WTC11 (cell line): ENCODE results near the gene CRACR2B. TPM values are rescaled to one million over a fixed set of nuclear protein-coding genes. Genes with fewer than 3 reads are reported as not detected.
A peak's percentile ranks its signal among the peaks of the same experiment; 100 is the strongest.

Experiments used
- ATAC-seq: fragments of 200-7000 bp; cut with Tn5 transposase; 2 replicates; pipeline ENCODE4 v1.10.0; 2021; ENCODE audit warnings: mild to moderate bottlenecking, moderate library complexity
- CTCF ChIA-PET: fragments of 300-600 bp; sonication (Branson Sonifier 250); formaldehyde crosslinking; loops from one replicate; lab custom pipeline; 2021; ENCODE audit warnings: antibody characterized with exemption; lab: Charles Lee
- POLR2A ChIA-PET: fragments of 350-600 bp; sonication (Branson Sonifier 250); formaldehyde crosslinking; loops from one replicate; lab custom pipeline; 2021; ENCODE audit warnings: antibody characterized with exemption; lab: Charles Lee
- DNase-seq: peaks from one replicate; pipeline ENCODE4 v3.0.0; 2021; ENCODE audit warnings: low spot score
- H3K27ac Mint-ChIP-seq: 2 replicates; pipeline ENCODE4 v1.8.0; 2021; ENCODE audit warnings: mixed read lengths
- H3K27me3 Mint-ChIP-seq: 2 replicates; pipeline ENCODE4 v1.8.0; 2021; ENCODE audit warnings: low read depth, mild to moderate bottlenecking, moderate library complexity, mixed read lengths
- H3K36me3 Mint-ChIP-seq: 2 replicates; pipeline ENCODE4 v1.8.0; 2021; ENCODE audit warnings: mixed read lengths
- H3K4me1 Mint-ChIP-seq: 2 replicates; pipeline ENCODE4 v1.8.0; 2022; ENCODE audit warnings: mixed read lengths
- H3K4me3 Mint-ChIP-seq: 2 replicates; pipeline ENCODE4 v1.8.0; 2021; ENCODE audit warnings: mild to moderate bottlenecking, moderate library complexity, mixed read lengths
- H3K9me3 Mint-ChIP-seq: 2 replicates; pipeline ENCODE4 v1.8.0; 2021; ENCODE audit warnings: mixed read lengths
- AR ChIP-seq: fragments of 250-450 bp; sonication (Bioruptor Pico); IDR thresholded peaks from 2 replicates; pipeline ENCODE4 v1.9.0; 2021; ENCODE audit warnings: mild to moderate bottlenecking
- ATF6 ChIP-seq: sonication (generic); formaldehyde crosslinking; IDR thresholded peaks from 2 replicates; pipeline ENCODE4 v1.8.1; 2023; ENCODE audit warnings: mild to moderate bottlenecking, missing genetic modification reagents
- CREB1 ChIP-seq: sonication (generic); formaldehyde crosslinking; IDR thresholded peaks from 2 replicates; pipeline ENCODE4 v1.8.0; 2023; ENCODE audit warnings: mild to moderate bottlenecking, missing genetic modification reagents
- E2F4 ChIP-seq: sonication (generic); formaldehyde crosslinking; IDR thresholded peaks from 2 replicates; pipeline ENCODE4 v1.8.1; 2022; ENCODE audit warnings: low read depth, mild to moderate bottlenecking, moderate library complexity, missing genetic modification reagents, borderline replicate concordance
- ESRRA ChIP-seq: sonication (generic); formaldehyde crosslinking; IDR thresholded peaks from 2 replicates; pipeline ENCODE4 v1.8.1; 2022; ENCODE audit warnings: mild to moderate bottlenecking, missing genetic modification reagents, borderline replicate concordance
- ETV6 ChIP-seq: sonication (generic); formaldehyde crosslinking; IDR thresholded peaks from 2 replicates; pipeline ENCODE4 v1.8.1; 2022; ENCODE audit warnings: mild to moderate bottlenecking, missing genetic modification reagents
- GTF2I ChIP-seq: fragments of 250-450 bp; sonication (Bioruptor Pico); conservative IDR thresholded peaks from 2 replicates; pipeline ENCODE4 v1.4.0; 2021; ENCODE audit warnings: mild to moderate bottlenecking
- HMGA2 ChIP-seq: fragments of 250-450 bp; sonication (Bioruptor Pico); IDR thresholded peaks from 2 replicates; pipeline ENCODE4 v1.4.0; 2021; ENCODE audit warnings: mild to moderate bottlenecking, moderate library complexity
- IRF2 ChIP-seq: sonication (generic); formaldehyde crosslinking; IDR thresholded peaks from 2 replicates; pipeline ENCODE4 v1.8.0; 2022; ENCODE audit warnings: low read depth, missing genetic modification reagents, borderline replicate concordance
- MAX ChIP-seq: sonication (generic); formaldehyde crosslinking; IDR thresholded peaks from 2 replicates; pipeline ENCODE4 v1.8.0; 2022; ENCODE audit warnings: mild to moderate bottlenecking, missing genetic modification reagents
- MYBL2 ChIP-seq: sonication (generic); formaldehyde crosslinking; IDR thresholded peaks from 2 replicates; pipeline ENCODE4 v1.8.1; 2023; ENCODE audit warnings: mild to moderate bottlenecking, moderate library complexity, missing genetic modification reagents
- NFATC4 ChIP-seq: fragments of 250-450 bp; sonication (Bioruptor Pico); IDR thresholded peaks from 2 replicates; pipeline ENCODE4 v1.9.0; 2021; ENCODE audit warnings: mild to moderate bottlenecking
- PREB ChIP-seq: sonication (generic); formaldehyde crosslinking; IDR thresholded peaks from 2 replicates; pipeline ENCODE4 v1.8.1; 2022; ENCODE audit warnings: mild to moderate bottlenecking, missing genetic modification reagents, moderate library complexity, borderline replicate concordance
- SMAD3 ChIP-seq: sonication (generic); formaldehyde crosslinking; IDR thresholded peaks from 2 replicates; pipeline ENCODE4 v1.8.0; 2022; ENCODE audit warnings: missing genetic modification reagents, mild to moderate bottlenecking, borderline replicate concordance
- SP1 ChIP-seq: sonication (generic); formaldehyde crosslinking; conservative IDR thresholded peaks from 2 replicates; pipeline ENCODE4 v1.8.1; 2022; ENCODE audit warnings: missing genetic modification reagents
- TCF7 ChIP-seq: sonication (generic); formaldehyde crosslinking; IDR thresholded peaks from 2 replicates; pipeline ENCODE4 v1.8.0; 2022; ENCODE audit warnings: mild to moderate bottlenecking, low read depth, missing genetic modification reagents, moderate library complexity
- TP53 ChIP-seq: sonication (generic); formaldehyde crosslinking; IDR thresholded peaks from 2 replicates; pipeline ENCODE4 v1.8.1; 2023; ENCODE audit warnings: mild to moderate bottlenecking, missing genetic modification reagents
- ZMAT4 ChIP-seq: fragments of 250-450 bp; sonication (Bioruptor Pico); IDR thresholded peaks from 2 replicates; pipeline ENCODE4 v1.9.0; 2021; ENCODE audit warnings: mild to moderate bottlenecking
- ZNF121 ChIP-seq: sonication (generic); formaldehyde crosslinking; IDR thresholded peaks from 2 replicates; pipeline ENCODE4 v1.8.0; 2023; ENCODE audit warnings: missing genetic modification reagents
- ZNF219 ChIP-seq: sonication (generic); formaldehyde crosslinking; IDR thresholded peaks from 2 replicates; pipeline ENCODE4 v1.8.0; 2023; ENCODE audit warnings: missing genetic modification reagents, mild to moderate bottlenecking, borderline replicate concordance
- ZNF416 ChIP-seq: fragments of 250-450 bp; sonication (Bioruptor Pico); IDR thresholded peaks from 2 replicates; pipeline ENCODE4 v1.9.0; 2021; ENCODE audit warnings: mild to moderate bottlenecking, inconsistent platforms
- total RNA-seq: library from RNA; stranded (reverse); gene quantifications from 3 replicates; pipeline ENCODE4 v1.2.3, GENCODE V29; 2021

Gene CRACR2B
- total RNA-seq, 1 experiment from 2014 or later: 46.5 TPM

GRCh38 chr11:828506-829175 lies 922 bp downstream of the CRACR2B start:
- H3K4me3 Mint-ChIP-seq: peak overlapping the region; percentile 76
- POLR2A ChIA-PET: interaction anchor here (0.6 to 4.7 kb wide), 8 partner anchors 9 to 213 kb away, joined by 3 to 38 read pairs (median 5); partner anchors contain the start of genes IRF7, PNPLA2, RPLP2 and TSPAN4
- peak; percentile 35 for DNase-seq
- H3K9me3 Mint-ChIP-seq: no peaks in the 10 kb centered on the region
- no peak overlapping the region for H3K27ac Mint-ChIP-seq
- H3K4me1 Mint-ChIP-seq: peaks cover 41% of the 10 kb centered on the region
- CTCF ChIA-PET: interaction anchor here (2.4 to 7.7 kb wide), 6 partner anchors 10 to 274 kb away, joined by 8 to 82 read pairs (median 16); partner anchors contain the start of genes PNPLA2, POLR2L and TSPAN4
- no peak for TF ChIP-seq ATF6
- no peak for TF ChIP-seq ETV6 (CRISPR knock-in tag)
- no peak for TF ChIP-seq E2F4 (CRISPR knock-in tag)
- no peak for TF ChIP-seq ESRRA (CRISPR knock-in tag)
- no peak for TF ChIP-seq CREB1
- no peak for TF ChIP-seq GTF2I
- no peak for TF ChIP-seq ZNF121 (CRISPR knock-in tag)
- no peak for TF ChIP-seq PREB
- no peak for TF ChIP-seq SMAD3
- TF ChIP-seq, all 79 proteins: peak for 0
- Mint-ChIP-seq H3K36me3 (no peaks in the 10 kb centered on the region), H3K27me3 (peaks cover 30% of the 10 kb centered on the region)
- ATAC-seq: no peak

- Mint-ChIP-seq H3K4me3 (peak overlapping the region; percentile 76), H3K27ac (no peak overlapping the region), H3K36me3 (no peaks in the 10 kb centered on the region), H3K9me3 (no peaks in the 10 kb centered on the region), H3K27me3 (peaks cover 33% of the 10 kb centered on the region), H3K4me1 (peaks cover 48% of the 10 kb centered on the region)
- TF ChIP-seq HMGA2 (CRISPR knock-in tag) (no peak), ZMAT4 (CRISPR knock-in tag) (no peak), SP1 (CRISPR knock-in tag) (0 out of 2 replicates have a peak, but pooled peaks have one; percentile 7), ATF6 (no peak), ZNF416 (CRISPR knock-in tag) (no peak), MAX (CRISPR knock-in tag) (0 out of 2 replicates have a peak, but pooled peaks have one; percentile 76), E2F4 (CRISPR knock-in tag) (no peak), TP53 (CRISPR knock-in tag) (no peak), ZNF219 (CRISPR knock-in tag) (no peak), IRF2 (CRISPR knock-in tag) (no peak), ESRRA (CRISPR knock-in tag) (0 out of 2 replicates have a peak, but pooled peaks have one; percentile 36), SMAD3 (0 out of 2 replicates have a peak, but pooled peaks have one; percentile 7), AR (CRISPR knock-in tag) (no peak), MYBL2 (CRISPR knock-in tag) (0 out of 2 replicates have a peak, but pooled peaks have one; percentile 4), NFATC4 (CRISPR knock-in tag) (no peak), TCF7 (CRISPR knock-in tag) (peak; percentile 9; the same call in 1 of the 2 replicates)
- DNase-seq (peak; percentile 60), ATAC-seq (peak; percentile 0; the same call in 1 of the 2 replicates)
- ChIA-PET CTCF (interaction anchor here (0.5 to 7.7 kb wide), 8 partner anchors 9 to 698 kb away, joined by 3 to 82 read pairs (median 12); partner anchors contain the start of genes PNPLA2, POLR2L and TSPAN4), POLR2A (interaction anchor here (0.6 to 4.7 kb wide), 7 partner anchors 10 to 214 kb away, joined by 3 to 38 read pairs (median 5); partner anchors contain the start of genes IRF7, PNPLA2, RPLP2 and TSPAN4)
Measured at GRCh38 chr11:829176-829846, 1.6 kb downstream of the CRACR2B start.
